HG02884 (cell line): Measurements from ENCODE around the gene LSM14A.
"Not testable (repeated sequence)": the region's sequence is repeated elsewhere in the genome, so short reads cannot be mapped to it uniquely, and the experiment has no call there.

Experiments
- ATAC-seq: cut with Tn5 transposase; IDR thresholded peaks from one replicate; pipeline ENCODE4 v1.9.1; 2021; ENCODE audit warnings: mild to moderate bottlenecking, moderate library complexity; ENCODE audit not compliant: unreplicated experiment

Gene LSM14A

GRCh38 chr19:34228347-34228746, 56.0 kb downstream of the LSM14A start:
- no peak for ATAC-seq

GRCh38 chr19:34228762-34229161, 56.5 kb downstream of the LSM14A start:
- no peak for ATAC-seq

GRCh38 chr19:34229721-34230120, 57.4 kb downstream of the LSM14A start:
- no peak for ATAC-seq

DNA sequence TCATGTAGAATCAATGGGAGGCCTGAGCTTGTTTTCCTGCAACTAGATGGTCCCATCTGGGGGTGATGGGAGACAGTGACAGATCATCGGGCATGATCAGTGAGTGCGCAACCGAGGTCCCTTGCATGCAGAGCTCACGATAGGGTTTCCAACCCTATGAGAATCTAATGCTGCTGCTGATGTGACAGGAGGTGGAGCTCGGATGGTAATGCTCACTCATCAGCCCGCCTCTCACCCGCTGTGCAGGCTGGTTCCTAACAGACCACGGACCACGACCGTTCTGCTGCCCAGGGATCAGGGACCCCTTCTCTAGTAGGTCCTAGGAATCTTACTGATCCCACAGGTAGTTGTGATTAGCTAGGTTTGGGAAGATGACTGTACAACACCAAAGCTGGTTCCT, 58.5 kb downstream of the LSM14A start:
- no peak for ATAC-seq

DNA sequence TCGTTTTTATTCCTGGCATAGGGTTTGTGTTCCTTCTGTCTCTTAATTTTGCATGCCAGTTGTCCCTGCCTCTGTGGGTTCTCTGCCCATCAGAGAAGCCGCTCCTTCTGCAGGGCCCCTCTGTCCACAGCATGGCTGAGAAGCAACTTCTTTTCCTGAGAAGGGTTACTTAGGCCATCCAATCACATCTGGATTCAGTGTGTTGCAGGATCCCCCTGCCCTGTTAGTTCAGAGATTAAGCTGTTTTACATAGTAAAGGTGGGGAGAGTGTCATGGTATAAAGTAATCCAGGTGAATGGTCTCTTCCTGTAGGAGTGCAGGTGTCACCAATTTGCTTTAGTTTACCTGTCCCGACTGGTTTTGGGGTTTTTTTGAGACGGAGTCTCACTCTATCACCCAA, 59.1 kb downstream of the LSM14A start:
- no peak for ATAC-seq

- ATAC-seq, result no peak
Observed at GRCh38 chr19:34232566-34233481, 60.5 kb downstream of the LSM14A start.

DNA sequence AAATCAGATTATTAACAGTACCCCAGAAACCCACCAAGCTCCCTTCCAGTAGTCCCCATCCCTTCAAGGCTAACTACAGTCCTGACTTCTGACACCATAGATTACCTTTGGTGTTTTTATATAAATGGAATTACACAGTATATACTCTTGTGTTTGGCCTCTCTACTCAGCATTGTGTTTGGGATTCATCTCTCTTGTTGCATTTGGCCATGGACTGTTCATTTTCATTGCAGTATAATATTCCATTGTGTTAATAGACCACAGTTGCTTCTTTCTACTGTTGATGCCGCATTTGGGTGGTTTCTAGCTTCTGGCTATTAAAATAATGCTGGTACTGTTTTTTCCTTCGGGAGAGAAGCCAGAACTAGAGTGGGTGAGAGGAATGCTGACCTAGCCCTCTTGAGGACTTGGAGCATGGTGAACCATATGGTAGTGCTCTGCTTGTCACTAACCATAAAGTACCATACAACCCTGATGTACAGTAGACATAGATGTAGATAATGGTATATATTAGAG, 63.2 kb downstream of the LSM14A start:
- no peak for ATAC-seq

DNA sequence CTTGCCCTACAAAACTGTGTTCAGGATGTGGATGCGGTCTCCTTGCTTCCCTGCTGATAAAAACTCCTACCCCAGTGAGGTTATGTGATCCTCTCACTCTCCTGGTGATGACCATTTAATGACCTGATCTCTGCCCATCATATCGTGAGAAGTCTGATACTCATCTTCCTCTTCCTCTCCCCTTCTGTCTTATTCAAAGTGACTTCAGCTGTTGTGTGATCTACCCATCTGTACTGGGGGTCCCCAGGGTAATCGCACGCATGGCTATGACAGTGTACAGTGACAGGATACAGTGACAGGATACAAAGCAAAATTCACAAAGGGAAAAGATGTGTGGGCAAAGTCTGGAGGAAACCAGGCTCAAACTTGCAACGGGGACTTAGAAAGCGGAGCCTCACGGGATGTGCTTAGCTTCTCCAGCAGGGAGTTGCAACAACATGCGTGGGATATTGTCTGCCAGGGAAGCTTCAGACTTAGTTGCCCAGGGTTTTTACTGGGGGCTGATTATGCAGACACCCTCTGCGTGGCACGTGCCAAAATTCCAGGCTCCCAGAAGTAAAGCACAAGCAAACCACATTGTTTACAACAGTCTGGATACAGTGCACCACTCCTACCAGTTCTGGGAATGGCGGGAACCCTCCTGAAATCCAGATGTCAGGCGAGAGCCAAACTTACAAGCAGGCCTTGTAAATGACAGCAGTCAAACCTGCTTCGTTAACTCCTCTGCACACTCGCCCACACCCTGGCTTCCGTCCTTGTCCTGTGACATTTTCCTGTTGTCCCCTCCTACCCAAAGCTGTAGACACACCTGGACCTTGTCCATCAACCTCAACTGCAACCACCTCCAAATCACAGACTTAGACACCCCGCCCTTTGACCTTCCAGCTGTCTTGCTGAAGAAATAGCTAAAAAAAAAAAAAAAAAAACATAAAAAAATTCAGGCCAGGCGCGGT, 64.0 kb downstream of the LSM14A start:
- ATAC-seq, result no peak

DNA sequence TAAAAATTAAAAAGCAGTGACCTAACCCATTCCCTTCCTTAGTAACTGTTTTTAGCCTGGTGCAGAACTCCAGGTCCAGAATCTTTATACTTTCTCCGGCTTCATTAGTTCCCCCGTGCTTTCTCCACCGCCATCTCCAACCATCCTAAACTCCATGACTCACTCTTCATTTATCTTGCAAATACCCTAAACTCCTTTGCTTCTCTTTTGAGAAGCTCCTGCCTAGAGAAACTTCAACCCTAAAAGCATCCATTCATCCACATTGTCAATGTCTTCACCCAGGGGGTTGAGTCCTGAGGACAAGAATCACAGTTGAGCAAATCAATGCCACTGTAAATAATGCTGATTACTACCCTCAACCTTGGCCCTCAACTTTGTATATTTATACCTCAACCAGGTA, 65.0 kb downstream of the LSM14A start:
- ATAC-seq, result no peak

DNA sequence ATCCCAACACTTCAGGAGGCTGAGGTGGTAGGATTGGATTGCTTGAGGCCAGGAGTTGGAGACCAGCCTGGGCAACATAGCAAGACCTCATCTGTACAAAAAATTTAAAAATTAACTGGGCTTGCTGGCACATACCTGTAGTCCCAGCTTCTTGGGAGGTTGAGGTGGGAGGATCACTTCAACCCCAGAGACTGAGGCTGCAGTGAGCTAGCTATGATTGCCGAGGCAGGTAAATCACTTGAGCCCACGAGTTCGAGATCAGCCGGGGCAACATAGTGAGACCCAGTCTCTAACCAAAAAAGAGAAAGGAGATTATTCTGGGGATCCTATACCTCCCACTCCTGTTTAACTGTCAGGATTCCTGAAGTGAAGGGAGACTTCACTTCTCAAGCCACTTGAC, 65.6 kb downstream of the LSM14A start:
- no peak for ATAC-seq

- no peak for ATAC-seq
Observed at GRCh38 chr19:34241513-34242337, 69.4 kb downstream of the LSM14A start.

GRCh38 chr19:34243138-34243875, 71.0 kb downstream of the LSM14A start:
- not testable (repeated sequence) for ATAC-seq

DNA sequence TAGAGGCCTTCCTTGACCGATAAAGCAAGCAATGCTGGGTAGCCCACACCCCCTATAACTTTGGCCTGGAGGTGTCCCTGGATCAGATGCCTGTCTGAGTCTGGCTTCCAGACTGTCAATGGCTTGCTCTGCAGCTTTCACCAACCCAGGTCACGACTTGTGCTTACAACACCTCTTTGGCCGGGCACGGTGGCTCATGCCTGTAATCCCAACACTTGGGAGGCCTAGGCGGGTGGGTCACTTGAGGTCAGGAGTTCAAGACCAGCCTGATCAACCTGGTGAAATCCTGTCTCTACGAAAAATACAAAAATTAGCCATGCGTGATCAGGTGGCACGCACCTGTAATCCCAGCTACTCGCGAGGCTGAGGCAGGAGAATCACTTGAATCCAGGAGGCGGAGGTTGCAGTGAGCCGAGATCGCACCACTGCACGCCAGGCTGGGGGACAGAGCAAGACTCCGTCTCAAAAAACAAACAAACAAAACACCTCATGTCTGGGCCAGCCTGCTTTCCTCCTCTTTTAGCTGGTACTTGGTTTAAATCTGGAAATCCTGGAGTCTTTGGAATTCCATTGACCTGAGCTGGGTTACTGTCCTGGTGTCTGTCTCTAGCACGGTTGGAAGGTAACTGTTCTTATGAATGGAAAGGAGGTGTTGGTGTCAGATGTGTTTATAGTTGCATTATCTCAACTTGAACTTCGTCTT, 71.7 kb downstream of the LSM14A start:
- ATAC-seq, result no peak

- no peak for ATAC-seq
Observed at GRCh38 chr19:34244611-34245299, 72.5 kb downstream of the LSM14A start.

- no peak for ATAC-seq
Observed at GRCh38 chr19:34246340-34246739, 74.0 kb downstream of the LSM14A start.

GRCh38 chr19:34248941-34249340, 76.6 kb downstream of the LSM14A start:
- no peak for ATAC-seq

- not testable (repeated sequence) for ATAC-seq
Observed at GRCh38 chr19:34253167-34253566, 80.9 kb downstream of the LSM14A start.

DNA sequence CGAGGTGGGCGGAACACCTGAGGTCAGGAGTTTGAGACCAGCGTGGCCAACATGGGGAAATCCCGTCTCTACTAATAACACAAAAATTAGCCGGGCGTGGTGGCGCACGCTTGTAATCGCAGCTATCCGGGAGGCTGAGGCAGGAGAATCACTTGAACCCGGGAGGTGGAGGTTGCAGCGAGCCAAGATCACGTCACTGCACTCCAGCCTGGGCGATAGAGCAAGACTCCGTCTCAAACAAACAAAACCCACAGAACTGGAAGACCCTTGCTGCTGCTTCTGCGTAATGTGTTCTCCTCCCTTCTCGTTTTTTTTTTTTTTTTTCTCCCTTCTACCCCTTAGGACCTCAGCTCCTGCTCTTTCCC, 81.4 kb downstream of the LSM14A start:
- ATAC-seq, result not testable (repeated sequence)
